AG04450 (cell line): Measurements from ENCODE around the gene EFNA5. TPM values are rescaled to one million over a fixed set of nuclear protein-coding genes. Genes with fewer than 3 reads are reported as not detected.

ENCODE experiments used
- CTCF ChIA-PET: fragments of 300-600, 350-600 bp; formaldehyde crosslinking; extraction: SDS; loops from one replicate; lab custom pipeline; 2022; ENCODE audit warnings: antibody characterized with exemption, inconsistent platforms; lab: Charles Lee
- POLR2A ChIA-PET: fragments of 350-600 bp; formaldehyde crosslinking; extraction: SDS; loops from one replicate; lab custom pipeline; 2021; ENCODE audit warnings: antibody characterized with exemption, inconsistent platforms; lab: Yijun Ruan, JAX
- DNase-seq: peaks from one replicate; pipeline ENCODE4 v3.0.0-alpha.2; 2011; ENCODE audit warnings: low read depth, low spot score
- H3K27ac ChIP-seq: one replicate; pipeline ENCODE4 v1.5.1; 2012; ENCODE audit warnings: low read depth, low read length, control low read depth
- H3K27me3 ChIP-seq: one replicate; pipeline ENCODE4 v1.6.0; 2012; ENCODE audit warnings: low read length; ENCODE audit not compliant: control insufficient read depth, insufficient read depth
- H3K4me3 ChIP-seq: 2 replicates; pipeline ENCODE4 v1.5.1; 2011; ENCODE audit warnings: mild to moderate bottlenecking, low read depth, low read length, control low read depth
- H3K9me3 ChIP-seq: 2 replicates; pipeline ENCODE4 v1.5.1; 2012; ENCODE audit warnings: low read length; ENCODE audit not compliant: control insufficient read depth, insufficient read depth
- polyA plus RNA-seq: library from polyadenylated mRNA; depleted of rRNA; stranded (reverse); fragments of >200 nt; gene quantifications from 2 replicates; pipeline ENCODE4 v1.2.3, GENCODE V29; 2011
- TF ChIP-seq, protein P1 (sequence below): IDR thresholded peaks from 2 replicates; pipeline ENCODE4 v1.5.1; 2011; ENCODE audit warnings: low read depth, low read length, control low read depth, inconsistent platforms

Gene EFNA5
- polyA plus RNA-seq, 1 experiment = 3.0 TPM

DNA sequence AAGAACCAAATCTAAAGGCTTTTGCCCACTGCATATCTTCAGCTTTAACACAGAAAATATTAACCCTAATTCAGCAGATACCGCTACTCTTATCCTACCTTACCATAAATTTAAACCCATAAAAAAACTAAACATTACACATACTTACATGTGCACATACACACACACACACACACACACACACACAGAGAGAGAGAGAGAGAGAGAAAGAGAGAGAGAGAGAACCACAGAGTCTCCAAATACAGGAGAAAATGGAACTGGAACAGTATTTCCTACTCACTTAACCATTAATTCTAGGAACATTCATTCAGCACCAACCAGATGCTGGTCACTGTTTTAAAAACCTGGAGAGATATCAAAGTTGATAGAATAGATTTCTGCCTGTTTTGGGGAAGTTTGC is 53.7 kb downstream of the EFNA5 start:
- Histone ChIP-seq H3K4me3 (no peak overlapping the region), H3K27me3 (no peaks in the 10 kb centered on the region), H3K9me3 (no peaks in the 10 kb centered on the region), H3K27ac (no peak overlapping the region)
- ChIA-PET CTCF (interaction anchor here (0.6 kb wide), 1 partner anchor 13 kb away, joined by 3 read pairs; no protein-coding TSS in a partner anchor), POLR2A (no interaction called here)
- TF ChIP-seq, protein P1, sequence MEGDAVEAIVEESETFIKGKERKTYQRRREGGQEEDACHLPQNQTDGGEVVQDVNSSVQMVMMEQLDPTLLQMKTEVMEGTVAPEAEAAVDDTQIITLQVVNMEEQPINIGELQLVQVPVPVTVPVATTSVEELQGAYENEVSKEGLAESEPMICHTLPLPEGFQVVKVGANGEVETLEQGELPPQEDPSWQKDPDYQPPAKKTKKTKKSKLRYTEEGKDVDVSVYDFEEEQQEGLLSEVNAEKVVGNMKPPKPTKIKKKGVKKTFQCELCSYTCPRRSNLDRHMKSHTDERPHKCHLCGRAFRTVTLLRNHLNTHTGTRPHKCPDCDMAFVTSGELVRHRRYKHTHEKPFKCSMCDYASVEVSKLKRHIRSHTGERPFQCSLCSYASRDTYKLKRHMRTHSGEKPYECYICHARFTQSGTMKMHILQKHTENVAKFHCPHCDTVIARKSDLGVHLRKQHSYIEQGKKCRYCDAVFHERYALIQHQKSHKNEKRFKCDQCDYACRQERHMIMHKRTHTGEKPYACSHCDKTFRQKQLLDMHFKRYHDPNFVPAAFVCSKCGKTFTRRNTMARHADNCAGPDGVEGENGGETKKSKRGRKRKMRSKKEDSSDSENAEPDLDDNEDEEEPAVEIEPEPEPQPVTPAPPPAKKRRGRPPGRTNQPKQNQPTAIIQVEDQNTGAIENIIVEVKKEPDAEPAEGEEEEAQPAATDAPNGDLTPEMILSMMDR = no peak
- no peak for DNase-seq

DNA sequence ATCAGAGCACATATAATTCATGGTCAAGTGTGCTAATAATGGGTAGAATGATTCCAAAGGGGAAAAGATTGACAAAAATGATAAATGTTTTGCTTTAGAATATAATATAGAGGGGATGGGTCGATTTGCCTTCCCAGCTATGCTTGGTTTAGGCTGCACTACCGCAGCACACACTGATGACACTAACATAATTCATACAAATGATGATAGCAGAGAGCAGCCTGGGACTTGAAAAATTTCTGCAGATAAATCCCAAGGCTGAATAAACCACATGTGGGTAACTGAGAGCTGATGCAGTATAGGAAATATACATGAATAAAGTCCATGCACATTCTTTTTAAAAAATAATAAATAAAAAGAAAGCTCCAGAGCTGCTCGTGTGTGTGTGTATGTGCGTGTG is 54.5 kb downstream of the EFNA5 start:
- Histone ChIP-seq H3K9me3 (no peaks in the 10 kb centered on the region), H3K27ac (no peak overlapping the region), H3K4me3 (no peak overlapping the region), H3K27me3 (no peaks in the 10 kb centered on the region)
- no peak for DNase-seq
- TF ChIP-seq, protein P1 = no peak
- ChIA-PET CTCF (interaction anchor here (0.6 kb wide), 1 partner anchor 14 kb away, joined by 3 read pairs; no protein-coding TSS in a partner anchor), POLR2A (no interaction called here)

DNA sequence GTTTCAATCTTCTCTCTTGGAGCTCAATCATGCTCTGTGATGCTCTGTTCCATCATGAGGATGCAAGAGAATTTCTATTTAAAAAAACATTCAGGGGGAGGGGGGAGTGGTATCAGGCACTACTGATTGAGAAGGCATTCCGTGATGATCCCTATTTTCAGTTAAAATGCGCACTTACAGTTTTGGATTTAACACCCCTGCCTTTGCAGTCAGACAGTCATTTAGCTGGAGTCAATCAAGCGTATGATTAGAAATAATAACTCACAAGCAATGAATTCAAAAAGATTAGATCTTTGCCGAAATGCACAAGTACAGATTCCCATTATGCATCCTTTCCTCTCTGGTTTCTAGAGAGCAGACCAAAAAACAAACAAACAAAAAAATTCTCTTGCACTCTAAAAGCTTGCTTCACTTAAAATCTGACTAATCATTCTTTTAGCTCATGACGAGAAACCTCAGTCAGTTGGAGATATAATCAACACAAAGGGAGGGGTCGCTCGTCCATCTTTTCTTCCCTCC is 55.4 kb downstream of the EFNA5 start:
- DNase-seq = no peak
- ChIA-PET POLR2A (no interaction called here), CTCF (interaction anchor here (0.8 to 1.6 kb wide), 2 partner anchors 44 to 365 kb away, joined by 4 to 6 read pairs; no protein-coding TSS in a partner anchor)
- TF ChIP-seq, protein P1 = no peak
- no peaks in the 10 kb centered on the region for H3K9me3 ChIP-seq
- no peaks in the 10 kb centered on the region for H3K27me3 ChIP-seq
- no peak overlapping the region for H3K4me3 ChIP-seq
- no peak overlapping the region for H3K27ac ChIP-seq

DNA sequence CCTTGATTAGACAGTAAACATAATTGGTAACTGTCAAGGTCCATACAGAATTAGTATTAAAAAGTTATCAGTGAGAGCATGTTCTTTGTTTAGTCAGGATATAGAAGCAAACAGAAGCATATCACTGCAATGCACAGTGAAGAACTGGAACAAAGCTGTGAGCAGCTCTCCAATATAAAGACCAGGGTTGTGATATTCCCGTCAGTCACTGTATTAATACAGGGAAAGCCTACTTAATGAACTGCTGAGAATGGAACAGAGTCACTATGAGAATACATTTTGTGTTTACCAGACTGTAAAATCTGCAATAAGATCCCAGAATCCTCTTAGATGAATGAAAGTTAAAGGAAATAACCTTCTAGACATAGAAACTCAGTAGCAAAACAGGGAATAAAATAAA is 58.2 kb downstream of the EFNA5 start:
- POLR2A ChIA-PET = no interaction called here
- DNase-seq = no peak
- TF ChIP-seq, protein P1 = no peak
- H3K4me3 ChIP-seq = no peak overlapping the region
- CTCF ChIA-PET = no interaction called here
- no peaks in the 10 kb centered on the region for H3K9me3 ChIP-seq
- H3K27ac ChIP-seq = no peak overlapping the region
- H3K27me3 ChIP-seq = no peaks in the 10 kb centered on the region

DNA sequence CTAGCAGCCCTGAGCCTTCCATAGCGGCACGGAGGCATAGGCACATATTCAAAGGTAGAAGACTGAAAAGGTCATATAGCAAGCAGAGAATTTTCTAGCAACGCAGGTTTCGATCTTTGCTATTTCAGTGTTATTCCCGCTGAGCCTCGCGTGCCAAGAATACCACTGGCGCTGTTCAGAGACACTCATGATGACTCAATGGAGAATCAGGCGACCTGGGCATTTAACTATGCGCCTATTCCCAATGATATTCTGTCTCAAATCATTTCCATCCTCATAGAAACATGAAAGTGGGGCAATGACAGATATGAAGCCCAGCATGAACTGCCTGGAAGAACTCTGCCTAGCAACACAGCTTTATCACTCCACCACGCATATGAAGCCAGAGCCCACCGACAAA is 59.9 kb downstream of the EFNA5 start:
- Histone ChIP-seq H3K4me3 (no peak overlapping the region), H3K9me3 (no peaks in the 10 kb centered on the region), H3K27ac (no peak overlapping the region), H3K27me3 (no peaks in the 10 kb centered on the region)
- DNase-seq = no peak
- ChIA-PET CTCF (no interaction called here), POLR2A (no interaction called here)
- TF ChIP-seq, protein P1 = no peak
